H1 (cell line): ENCODE measurements around the gene NPTXR. TPM values are rescaled to one million over a fixed set of nuclear protein-coding genes. Genes with fewer than 3 reads are reported as not detected.

Experiments
- ASH2L ChIP-seq: fragments of 200-600, 300-600 bp; sonication (generic); IDR thresholded peaks from one replicate; pipeline ENCODE4 v1.7.1; 2017; ENCODE audit warnings: low read length
- BACH1 ChIP-seq: IDR thresholded peaks from 2 replicates; pipeline ENCODE4 v1.6.1; 2012; ENCODE audit warnings: low read length, improper control_type of control experiment
- CREB1 ChIP-seq: IDR thresholded peaks from 2 replicates; pipeline ENCODE4 v1.6.1; 2012; ENCODE audit warnings: inconsistent platforms
- RBBP5 ChIP-seq: IDR thresholded peaks from 2 replicates; pipeline ENCODE4 v1.7.1; 2012; ENCODE audit warnings: low read depth, mild to moderate bottlenecking, inconsistent platforms, low read length, moderate library complexity, borderline replicate concordance
- SUZ12 ChIP-seq: fragments of 200-600 bp; sonication (generic); IDR thresholded peaks from 2 replicates; pipeline ENCODE4 v1.6.1; 2012; ENCODE audit warnings: mild to moderate bottlenecking, inconsistent platforms, low read length, moderate library complexity, mixed read lengths
- TAF7 ChIP-seq: optimal IDR thresholded peaks from 2 replicates; pipeline ENCODE3; 2011; ENCODE audit warnings: low read depth, mild to moderate bottlenecking, inconsistent platforms, low read length, moderate library complexity, borderline replicate concordance
- ZNF274 ChIP-seq: IDR thresholded peaks from 2 replicates; pipeline ENCODE4 v1.7.0; 2012; ENCODE audit warnings: low read length, borderline replicate concordance; ENCODE audit errors: extremely low read depth
- polyA plus RNA-seq, 7 experiments: library from polyadenylated mRNA; depleted of rRNA in 3 of 7; stranded (reverse) in 5 of 7; unstranded in 2 of 7; fragments of >200 nt in 5 of 7; fragments of 200-250 nt in 2 of 7; gene quantifications; 1 replicate in 5 of 7; 2 replicates in 1 of 7; 4 replicates in 1 of 7; pipeline versions ENCODE4 v1.2.1 to v1.2.3, GENCODE V29; 2011 to 2013; ENCODE audit warnings: missing spikeins in 2 of 7, mixed read lengths in 2 of 7
- total RNA-seq: library from RNA; stranded (reverse); fragmentation: NEBNext Ultra II Directional; extraction: Animal tissue kit (Norgen Biotek cat#: 25700); gene quantifications from 2 replicates; pipeline ENCODE4 v1.2.1, GENCODE V29; 2021

The NPTXR gene
- total and polyA plus RNA-seq, 2 of the 8 experiments (the other 6 are each of a cell fraction or from before 2014, with no cell fraction given), result 3.7 to 6.4 TPM

DNA sequence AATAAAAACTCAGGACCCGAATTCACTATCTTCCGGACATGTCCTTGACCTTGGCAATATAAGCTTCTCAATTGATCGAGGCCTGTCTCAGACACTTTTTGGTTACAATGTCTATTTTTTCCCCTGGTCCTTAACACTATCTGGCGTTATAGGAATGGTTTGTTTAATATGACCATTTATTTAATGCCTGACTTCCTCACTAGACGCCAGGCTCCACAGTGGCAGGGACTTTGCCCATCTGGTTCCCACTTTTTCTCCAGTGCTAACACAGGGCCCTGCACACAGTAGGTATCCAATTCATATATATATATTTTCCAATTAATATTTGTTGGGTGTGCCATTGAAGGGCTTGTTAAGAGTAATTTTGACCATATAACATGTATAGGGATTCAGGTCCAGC, 36.1 kb upstream of the NPTXR start (continued):
- no peak for TF ChIP-seq ASH2L
- no peak for TF ChIP-seq RBBP5
- TF ChIP-seq BACH1, result no peak
- no peak for TF ChIP-seq ZNF274
- TF ChIP-seq SUZ12, result no peak
- no peak for TF ChIP-seq TAF7
- TF ChIP-seq CREB1, result no peak
